ENCODE measurements around the gene TRAPPC2. TPM values are rescaled to one million over a fixed set of nuclear protein-coding genes. Genes with fewer than 3 reads are reported as not detected.

TRAPPC2 gene
- total RNA-seq, 1 donor from 2014 or later, result 17.9 TPM

- no peak for FAIRE-seq
- no peak overlapping the region for H3K4me3 ChIP-seq (ENCODE audit: low read depth, low read length)
- DNase-seq (ENCODE audit: low read depth), result no peak
- TF ChIP-seq CTCF (IDR thresholded peaks at IDR 0.05; ENCODE audit: insufficient read depth, low read length, severe bottlenecking), result no peak
- H3K36me3 ChIP-seq (ENCODE audit: control insufficient read depth, insufficient read depth, low read length), result no peaks in the 10 kb centered on the region
- H3K27me3 ChIP-seq (ENCODE audit: control insufficient read depth, insufficient read depth, low read length), result no peaks in the 10 kb centered on the region
Observed at GRCh38 chrX:13694983-13695382, 39.4 kb downstream of the TRAPPC2 start.

DNA sequence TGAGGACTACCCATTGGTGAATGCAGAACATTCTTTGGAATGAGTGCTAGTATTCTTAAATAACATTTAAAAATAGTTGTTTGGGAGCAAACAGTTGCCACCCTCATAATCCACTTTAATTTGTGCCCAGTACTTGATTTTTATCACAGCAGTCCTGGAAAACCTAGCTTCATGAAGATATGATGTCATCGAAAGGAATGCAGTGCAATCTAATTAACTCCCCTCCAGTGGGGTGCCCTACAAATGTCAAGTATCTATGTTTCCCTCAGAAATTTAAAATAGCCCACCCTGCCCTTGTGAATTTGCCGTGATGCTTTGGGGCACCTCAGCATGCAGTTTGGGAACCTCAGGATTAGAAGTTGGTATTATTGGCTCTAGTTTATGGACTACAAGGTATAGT lies 40.1 kb downstream of the TRAPPC2 start:
- Histone ChIP-seq H3K4me3 (ENCODE audit: low read depth, low read length) (no peak overlapping the region), H3K27me3 (ENCODE audit: control insufficient read depth, insufficient read depth, low read length) (no peaks in the 10 kb centered on the region), H3K36me3 (ENCODE audit: control insufficient read depth, insufficient read depth, low read length) (no peaks in the 10 kb centered on the region)
- no peak for TF ChIP-seq CTCF (IDR thresholded peaks at IDR 0.05; ENCODE audit: insufficient read depth, low read length, severe bottlenecking)
- FAIRE-seq (no peak), DNase-seq (ENCODE audit: low read depth) (no peak)

GRCh38 chrX:13693341-13693961 lies 41.0 kb downstream of the TRAPPC2 start:
- Histone ChIP-seq H3K4me3 (ENCODE audit: low read depth, low read length) (no peak overlapping the region), H3K36me3 (ENCODE audit: control insufficient read depth, insufficient read depth, low read length) (no peaks in the 10 kb centered on the region), H3K27me3 (ENCODE audit: control insufficient read depth, insufficient read depth, low read length) (no peaks in the 10 kb centered on the region)
- FAIRE-seq (no peak), DNase-seq (ENCODE audit: low read depth) (peak; percentile 77)
- TF ChIP-seq CTCF (IDR thresholded peaks at IDR 0.05; ENCODE audit: insufficient read depth, low read length, severe bottlenecking), result no peak

GRCh38 chrX:13692771-13693231 lies 41.6 kb downstream of the TRAPPC2 start:
- DNase-seq (ENCODE audit: low read depth) (no peak), FAIRE-seq (no peak)
- Histone ChIP-seq H3K4me3 (ENCODE audit: low read depth, low read length) (no peak overlapping the region), H3K36me3 (ENCODE audit: control insufficient read depth, insufficient read depth, low read length) (no peaks in the 10 kb centered on the region), H3K27me3 (ENCODE audit: control insufficient read depth, insufficient read depth, low read length) (no peaks in the 10 kb centered on the region)
- no peak for TF ChIP-seq CTCF (IDR thresholded peaks at IDR 0.05; ENCODE audit: insufficient read depth, low read length, severe bottlenecking)

GRCh38 chrX:13691841-13692371 lies 42.5 kb downstream of the TRAPPC2 start:
- TF ChIP-seq CTCF (IDR thresholded peaks at IDR 0.05; ENCODE audit: insufficient read depth, low read length, severe bottlenecking), result no peak
- no peak for FAIRE-seq
- Histone ChIP-seq H3K27me3 (ENCODE audit: control insufficient read depth, insufficient read depth, low read length) (no peaks in the 10 kb centered on the region), H3K4me3 (ENCODE audit: low read depth, low read length) (no peak overlapping the region), H3K36me3 (ENCODE audit: control insufficient read depth, insufficient read depth, low read length) (no peaks in the 10 kb centered on the region)
- no peak for DNase-seq (ENCODE audit: low read depth)

GRCh38 chrX:13690836-13691235 lies 43.6 kb downstream of the TRAPPC2 start:
- H3K27me3 ChIP-seq (ENCODE audit: control insufficient read depth, insufficient read depth, low read length), result no peaks in the 10 kb centered on the region
- no peaks in the 10 kb centered on the region for H3K36me3 ChIP-seq (ENCODE audit: control insufficient read depth, insufficient read depth, low read length)
- no peak for FAIRE-seq
- no peak for DNase-seq (ENCODE audit: low read depth)
- no peak for TF ChIP-seq CTCF (IDR thresholded peaks at IDR 0.05; ENCODE audit: insufficient read depth, low read length, severe bottlenecking)
- peak overlapping the region; percentile 73 for H3K4me3 ChIP-seq (ENCODE audit: low read depth, low read length)

All from bronchial epithelial cell (primary cell).